NCI-H128 (cell line): Measurements from ENCODE around the gene XPR1.

Experiments used
- DNase-seq: peaks from one replicate; lab custom pipeline; 2025; ENCODE audit not compliant: unreplicated experiment; lab: John Stamatoyannopoulos, UW

Gene XPR1

GRCh38 chr1:180615493-180616290, 16.1 kb upstream of the XPR1 start:
- no peak for DNase-seq

GRCh38 chr1:180616439-180616838, 15.4 kb upstream of the XPR1 start:
- no peak for DNase-seq

GRCh38 chr1:180617774-180618395, 13.9 kb upstream of the XPR1 start:
- no peak for DNase-seq

- DNase-seq: no peak
These were observed 11.2 kb upstream of the XPR1 start for GRCh38 chr1:180620581-180620980.

GRCh38 chr1:180622658-180623508, 8.9 kb upstream of the XPR1 start:
- no peak for DNase-seq

GRCh38 chr1:180623579-180624347, 8.1 kb upstream of the XPR1 start:
- DNase-seq: no peak

GRCh38 chr1:180626711-180627110, 5.1 kb upstream of the XPR1 start:
- DNase-seq: no peak

- no peak for DNase-seq
These were observed 4.4 kb upstream of the XPR1 start for GRCh38 chr1:180627411-180627810.

GRCh38 chr1:180628646-180629045, 3.2 kb upstream of the XPR1 start:
- DNase-seq: no peak

GRCh38 chr1:180630408-180631193, 1.2 kb upstream of the XPR1 start:
- DNase-seq: no peak

- DNase-seq: no peak
These were observed 542 bp upstream of the XPR1 start for GRCh38 chr1:180631194-180631765.

GRCh38 chr1:180632326-180633056, 669 bp downstream of the XPR1 start:
- no peak for DNase-seq

GRCh38 chr1:180633057-180634056, 1.5 kb downstream of the XPR1 start:
- DNase-seq: no peak

GRCh38 chr1:180636138-180636537, 4.3 kb downstream of the XPR1 start:
- peak; percentile 38 for DNase-seq

- DNase-seq: no peak
These were observed 8.0 kb downstream of the XPR1 start for GRCh38 chr1:180639871-180640270.

GRCh38 chr1:180640531-180640949, 8.7 kb downstream of the XPR1 start:
- no peak for DNase-seq

GRCh38 chr1:180641662-180642061, 9.8 kb downstream of the XPR1 start:
- DNase-seq: no peak

GRCh38 chr1:180642781-180643180, 11.0 kb downstream of the XPR1 start:
- DNase-seq: no peak
